HG03103 (cell line): ENCODE data around the gene ERF.
A peak's percentile ranks its signal among the peaks of the same experiment; 100 is the strongest.

ENCODE experiments used
- ATAC-seq: cut with Tn5 transposase; IDR thresholded peaks from one replicate; pipeline ENCODE4 v1.9.1; 2021; ENCODE audit warnings: low read depth; ENCODE audit not compliant: unreplicated experiment

The ERF gene

GRCh38 chr19:42254850-42255765 lies at the start of gene ERF:
Gene ERF (minus strand): TSS chr19:42255128. CDS start chr19:42254999, 129 bp downstream.
- peak; percentile 39 for ATAC-seq

GRCh38 chr19:42303876-42304275 lies 48.9 kb upstream of the ERF start:
- no peak for ATAC-seq

DNA sequence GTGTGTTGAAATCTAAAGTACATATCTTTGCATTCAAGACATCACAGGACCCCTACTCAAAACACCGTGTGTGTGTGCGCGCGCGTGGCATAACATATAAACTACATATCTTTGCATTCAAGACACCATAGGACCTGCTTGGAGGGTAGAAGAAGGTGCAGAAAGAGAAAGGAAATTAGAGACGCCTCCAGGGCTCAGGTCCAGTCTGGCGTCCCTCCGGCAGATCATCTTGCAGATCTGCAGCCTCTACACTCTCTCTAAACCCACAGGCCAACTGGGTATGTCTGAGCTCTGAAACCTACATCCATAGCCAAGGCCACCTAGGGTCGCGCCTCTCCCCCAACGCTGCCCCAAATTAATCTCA lies 48.2 kb upstream of the ERF start:
- no peak for ATAC-seq

DNA sequence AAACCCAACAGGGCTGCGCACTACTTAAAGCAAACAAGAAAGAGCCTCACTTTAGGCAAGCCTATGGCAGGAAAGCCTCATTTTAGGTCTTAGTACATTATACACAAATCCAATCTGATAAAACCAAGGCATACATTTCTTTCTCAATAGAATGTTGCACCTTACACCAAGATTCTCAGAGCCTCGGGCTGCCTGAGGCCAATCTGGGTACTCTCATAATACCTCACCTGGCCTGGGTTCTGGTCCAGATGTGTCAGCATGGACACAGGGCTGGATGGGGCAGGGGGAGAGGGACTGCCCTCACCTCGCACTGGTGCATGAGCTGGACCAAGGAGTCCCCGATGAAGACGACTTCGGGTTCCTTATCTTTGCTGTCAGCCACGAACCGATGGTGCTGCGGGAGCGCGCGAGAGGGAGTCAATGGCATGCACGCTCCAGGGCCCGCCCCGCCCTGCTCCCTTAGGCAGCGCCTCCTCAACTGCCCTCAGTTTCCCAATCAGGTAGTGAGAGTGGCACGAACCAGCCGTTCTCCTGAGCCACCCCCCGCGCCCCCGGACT lies 46.8 kb upstream of the ERF start, which contains the start of gene PRR19:
Gene PRR19 (plus strand): TSS at position 487 of the 558 bp plus-strand sequence. CDS start 7,453 bp downstream, outside the sequence.
- no peak for ATAC-seq

DNA sequence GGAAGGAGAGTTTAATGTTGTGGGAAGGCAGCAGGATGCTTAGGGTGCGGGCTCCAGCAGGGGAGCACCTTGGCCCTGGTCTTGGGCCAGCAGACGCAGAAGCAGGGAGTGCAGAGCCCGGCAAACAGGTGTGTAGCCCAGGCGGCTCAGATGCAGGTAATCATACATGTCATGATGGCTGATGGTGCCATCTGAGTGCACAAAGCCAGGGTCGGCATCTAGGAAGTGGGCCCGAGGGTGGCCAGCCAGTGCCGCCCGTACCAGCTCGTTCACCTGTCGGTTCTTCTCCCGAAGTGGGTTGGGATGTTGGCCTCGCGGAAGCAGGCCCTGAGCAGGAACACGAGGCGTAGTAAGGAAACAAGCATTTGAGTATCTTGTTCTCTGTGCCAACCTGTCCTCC lies 42.1 kb upstream of the ERF start:
- no peak for ATAC-seq

- ATAC-seq, result no peak
These were observed 41.0 kb upstream of the ERF start for GRCh38 chr19:42295831-42296525.

GRCh38 chr19:42295342-42295741 lies 40.4 kb upstream of the ERF start:
- ATAC-seq, result no peak

- no peak for ATAC-seq
These were observed 39.7 kb upstream of the ERF start for GRCh38 chr19:42294471-42295137.

- no peak for ATAC-seq
These were observed 39.0 kb upstream of the ERF start for GRCh38 chr19:42293948-42294347.

GRCh38 chr19:42293540-42293939 lies 38.6 kb upstream of the ERF start:
- ATAC-seq, result no peak

DNA sequence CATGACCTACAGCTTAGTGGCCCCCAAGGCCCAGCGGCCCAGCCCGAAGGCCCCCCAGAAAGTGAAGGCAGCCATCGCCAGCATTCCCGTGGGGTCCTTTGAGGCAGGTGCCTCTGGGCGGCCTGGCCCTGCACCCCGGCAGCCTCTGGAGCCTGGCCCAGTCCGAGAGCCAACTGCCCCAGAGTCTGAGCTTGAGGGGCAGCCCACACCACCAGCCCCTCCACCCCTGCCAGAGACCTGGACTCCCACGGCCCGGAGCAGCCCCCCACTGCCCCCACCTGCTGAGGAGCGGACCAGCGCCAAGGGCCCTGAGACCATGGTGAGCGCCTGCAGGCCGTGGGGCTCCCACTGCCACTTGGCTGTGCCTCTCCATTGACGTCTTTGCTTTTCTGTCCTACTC lies 38.0 kb upstream of the ERF start:
- no peak for ATAC-seq

DNA sequence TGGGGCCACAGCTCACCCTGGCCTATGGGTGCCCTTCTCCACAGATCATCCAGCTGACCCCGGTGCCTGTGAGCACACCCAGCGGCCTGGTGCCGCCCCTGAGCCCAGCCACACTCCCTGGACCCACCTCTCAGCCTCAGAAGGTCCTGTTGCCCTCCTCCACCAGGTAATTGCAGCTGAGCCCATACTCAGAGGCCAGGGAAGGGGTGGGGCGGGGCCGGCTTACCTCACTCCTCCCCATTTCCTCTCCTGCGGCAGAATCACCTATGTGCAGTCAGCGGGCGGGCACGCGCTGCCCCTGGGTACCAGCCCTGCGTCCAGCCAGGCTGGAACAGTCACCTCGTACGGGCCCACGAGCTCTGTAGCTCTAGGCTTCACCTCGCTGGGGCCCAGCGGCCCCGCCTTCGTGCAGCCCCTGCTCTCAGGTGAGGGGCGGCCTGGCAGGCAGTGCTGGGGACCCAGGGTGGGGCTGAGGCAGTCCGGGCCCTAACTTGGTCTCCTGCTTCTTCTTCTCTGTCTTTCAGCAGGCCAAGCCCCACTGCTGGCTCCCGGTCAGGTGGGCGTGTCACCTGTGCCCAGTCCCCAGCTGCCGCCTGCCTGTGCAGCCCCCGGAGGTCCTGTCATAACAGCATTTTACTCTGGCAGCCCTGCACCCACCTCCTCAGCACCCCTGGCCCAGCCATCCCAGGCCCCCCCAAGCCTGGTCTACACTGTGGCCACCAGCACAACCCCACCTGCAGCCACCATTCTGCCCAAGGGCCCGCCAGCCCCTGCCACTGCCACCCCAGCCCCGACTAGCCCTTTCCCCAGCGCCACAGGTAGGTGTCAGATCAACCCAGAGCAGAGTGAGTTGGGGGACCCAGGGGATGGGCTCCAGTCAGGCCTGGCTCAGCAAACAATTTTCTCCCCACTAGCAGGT lies 37.4 kb upstream of the ERF start:
- no peak for ATAC-seq

DNA sequence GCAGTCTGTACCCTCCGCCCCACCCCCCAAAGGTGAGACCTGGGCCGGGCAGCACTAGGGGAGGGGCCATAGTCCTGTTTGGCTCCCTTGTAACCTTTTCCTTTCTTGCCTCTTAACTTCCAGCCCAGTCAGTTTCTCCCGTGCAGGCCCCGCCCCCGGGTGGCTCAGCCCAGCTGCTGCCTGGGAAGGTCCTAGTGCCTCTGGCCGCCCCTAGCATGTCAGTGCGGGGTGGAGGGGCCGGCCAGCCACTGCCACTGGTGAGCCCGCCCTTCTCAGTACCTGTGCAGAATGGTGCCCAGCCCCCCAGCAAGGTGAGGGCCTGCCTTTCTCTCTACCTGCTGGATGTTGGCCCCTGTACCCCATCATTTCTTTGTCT lies 36.5 kb upstream of the ERF start:
- no peak for ATAC-seq

DNA sequence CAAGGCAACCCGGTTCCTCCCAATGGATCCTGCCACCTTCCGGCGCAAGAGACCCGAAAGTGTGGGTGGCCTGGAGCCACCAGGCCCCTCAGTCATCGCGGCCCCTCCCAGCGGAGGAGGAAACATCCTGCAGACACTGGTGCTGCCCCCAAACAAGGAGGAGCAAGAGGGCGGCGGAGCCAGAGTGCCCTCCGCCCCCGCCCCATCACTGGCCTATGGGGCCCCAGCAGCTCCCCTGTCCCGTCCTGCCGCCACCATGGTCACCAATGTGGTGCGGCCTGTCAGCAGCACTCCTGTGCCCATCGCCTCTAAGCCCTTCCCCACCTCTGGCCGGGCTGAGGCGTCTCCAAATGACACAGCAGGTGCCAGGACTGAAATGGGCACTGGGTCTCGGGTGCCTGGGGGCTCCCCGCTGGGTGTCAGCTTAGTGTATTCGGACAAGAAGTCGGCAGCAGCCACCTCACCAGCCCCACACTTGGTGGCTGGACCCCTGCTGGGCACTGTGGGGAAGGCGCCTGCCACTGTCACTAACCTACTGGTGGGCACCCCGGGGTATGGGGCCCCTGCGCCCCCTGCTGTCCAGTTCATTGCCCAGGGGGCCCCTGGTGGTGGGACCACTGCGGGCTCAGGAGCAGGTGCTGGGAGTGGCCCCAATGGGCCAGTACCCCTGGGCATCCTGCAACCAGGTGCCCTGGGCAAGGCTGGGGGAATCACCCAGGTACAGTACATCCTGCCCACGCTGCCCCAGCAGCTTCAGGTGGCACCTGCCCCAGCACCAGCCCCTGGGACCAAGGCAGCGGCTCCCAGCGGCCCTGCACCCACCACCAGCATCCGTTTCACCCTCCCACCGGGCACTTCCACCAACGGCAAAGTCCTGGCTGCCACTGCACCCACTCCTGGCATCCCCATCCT lies 35.9 kb upstream of the ERF start:
- no peak for ATAC-seq

- ATAC-seq, result no peak
These were observed 35.2 kb upstream of the ERF start for GRCh38 chr19:42290136-42290522.

DNA sequence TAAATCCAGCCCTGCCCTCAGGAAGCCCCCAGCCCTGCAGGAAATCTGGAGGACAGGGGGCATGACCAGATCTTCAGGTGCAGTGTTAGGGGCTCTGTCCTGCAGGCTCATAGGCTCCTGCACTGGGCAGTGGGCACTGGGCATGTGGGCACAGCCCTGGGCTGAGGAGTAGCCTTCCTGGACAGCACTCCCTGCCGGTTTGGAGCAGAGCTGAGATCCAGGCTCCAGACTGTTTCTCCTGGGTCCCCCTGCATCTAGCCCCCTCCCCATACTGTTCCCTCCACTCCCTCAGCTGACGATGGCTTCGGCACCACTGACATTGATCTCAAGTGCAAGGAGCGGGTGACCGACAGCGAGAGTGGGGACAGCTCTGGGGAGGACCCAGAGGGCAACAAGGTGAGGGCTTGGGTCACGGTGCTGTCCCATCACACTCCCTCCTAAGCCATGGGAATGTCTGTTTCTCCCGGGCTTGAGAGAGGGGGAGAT lies 34.7 kb upstream of the ERF start:
- ATAC-seq, result no peak

GRCh38 chr19:42288881-42289555 lies 34.1 kb upstream of the ERF start:
- ATAC-seq, result no peak

GRCh38 chr19:42288387-42288786 lies 33.5 kb upstream of the ERF start:
- no peak for ATAC-seq
